Subcutaneous abdominal adipose tissue (tissue), 5 donors: ENCODE results near the gene CBR1.

Source experiments
- H3K27ac ChIP-seq: one replicate; pipeline ENCODE4 v1.7.0; 2013; ENCODE audit warnings: low read depth, mild to moderate bottlenecking, inconsistent platforms, low read length, moderate library complexity
- H3K27me3 ChIP-seq, 5 donors: one replicate each; pipeline ENCODE4 v1.7.0; 2013; ENCODE audit warnings: low read length in 5 of 5, inconsistent platforms in 1 of 5; ENCODE audit not compliant: control insufficient read depth in 5 of 5, insufficient read depth in 4 of 5
- H3K36me3 ChIP-seq, 5 donors: one replicate each; pipeline ENCODE4 v1.7.0; 2013; ENCODE audit warnings: low read length in 5 of 5; ENCODE audit not compliant: control insufficient read depth in 5 of 5, insufficient read depth in 5 of 5
- H3K4me1 ChIP-seq, 5 donors: one replicate each; pipeline ENCODE4 v1.7.0; 2013; ENCODE audit warnings: low read length in 5 of 5, mild to moderate bottlenecking in 3 of 5, moderate library complexity in 1 of 5; ENCODE audit not compliant: control insufficient read depth in 5 of 5, insufficient read depth in 5 of 5
- H3K4me3 ChIP-seq, 5 donors: one replicate each; pipeline ENCODE4 v1.7.0; 2013; ENCODE audit warnings: low read length in 5 of 5, low read depth in 1 of 5
- H3K9ac ChIP-seq, 5 donors: one replicate each; pipeline ENCODE4 v1.7.0; 2013; ENCODE audit warnings: low read length in 5 of 5, mild to moderate bottlenecking in 4 of 5, moderate library complexity in 3 of 5
- H3K9me3 ChIP-seq, 5 donors: one replicate each; pipeline ENCODE4 v1.7.0; 2013; ENCODE audit warnings: low read length in 5 of 5; ENCODE audit not compliant: control insufficient read depth in 5 of 5
- donor health status: healthy.
- donor health status: healthy.
- donor health status: healthy.
- donor health status: healthy.
- donor health status: healthy.

CBR1 gene

GRCh38 chr21:36109868-36110267, 40.0 kb downstream of the CBR1 start:
- Histone ChIP-seq H3K9me3 (no peaks in the 10 kb centered on the region), H3K9ac (no peak overlapping the region), H3K4me1 (peaks cover 0 to 19% (median 13%) of the 10 kb centered on the region in 5 donors), H3K27me3 (peaks cover 0 to 9% (median 5%) of the 10 kb centered on the region in 5 donors), H3K4me3 (no peak overlapping the region), H3K27ac (no peak overlapping the region), H3K36me3 (no peaks in the 10 kb centered on the region)

DNA sequence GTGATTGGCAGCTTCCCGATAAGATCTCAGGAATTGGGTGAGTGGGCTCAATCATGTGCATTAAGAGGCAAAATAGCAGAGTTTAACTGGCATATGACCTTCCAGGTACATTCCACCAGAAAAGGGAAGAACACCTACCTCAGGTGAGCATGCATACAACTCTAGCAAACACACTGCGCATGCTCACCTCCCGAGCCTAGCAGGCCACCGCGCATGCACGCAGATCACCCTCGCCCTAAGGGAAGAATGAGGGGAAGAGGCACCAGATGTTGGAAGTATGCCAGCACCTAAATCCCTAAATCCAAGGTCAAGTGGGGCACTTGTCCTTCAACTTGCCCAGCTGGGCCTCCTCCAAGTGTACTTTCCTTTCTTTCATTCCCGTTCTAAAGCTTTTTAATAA, 41.4 kb downstream of the CBR1 start:
- no peak overlapping the region for H3K27ac ChIP-seq
- H3K4me3 ChIP-seq = no peak overlapping the region
- H3K9me3 ChIP-seq = no peaks in the 10 kb centered on the region
- no peaks in the 10 kb centered on the region for H3K36me3 ChIP-seq
- H3K9ac ChIP-seq = no peak overlapping the region
- peaks cover 0 to 4% (median 0%) of the 10 kb centered on the region in 5 donors for H3K27me3 ChIP-seq
- H3K4me1 ChIP-seq = peaks cover 0 to 16% (median 11%) of the 10 kb centered on the region in 5 donors

DNA sequence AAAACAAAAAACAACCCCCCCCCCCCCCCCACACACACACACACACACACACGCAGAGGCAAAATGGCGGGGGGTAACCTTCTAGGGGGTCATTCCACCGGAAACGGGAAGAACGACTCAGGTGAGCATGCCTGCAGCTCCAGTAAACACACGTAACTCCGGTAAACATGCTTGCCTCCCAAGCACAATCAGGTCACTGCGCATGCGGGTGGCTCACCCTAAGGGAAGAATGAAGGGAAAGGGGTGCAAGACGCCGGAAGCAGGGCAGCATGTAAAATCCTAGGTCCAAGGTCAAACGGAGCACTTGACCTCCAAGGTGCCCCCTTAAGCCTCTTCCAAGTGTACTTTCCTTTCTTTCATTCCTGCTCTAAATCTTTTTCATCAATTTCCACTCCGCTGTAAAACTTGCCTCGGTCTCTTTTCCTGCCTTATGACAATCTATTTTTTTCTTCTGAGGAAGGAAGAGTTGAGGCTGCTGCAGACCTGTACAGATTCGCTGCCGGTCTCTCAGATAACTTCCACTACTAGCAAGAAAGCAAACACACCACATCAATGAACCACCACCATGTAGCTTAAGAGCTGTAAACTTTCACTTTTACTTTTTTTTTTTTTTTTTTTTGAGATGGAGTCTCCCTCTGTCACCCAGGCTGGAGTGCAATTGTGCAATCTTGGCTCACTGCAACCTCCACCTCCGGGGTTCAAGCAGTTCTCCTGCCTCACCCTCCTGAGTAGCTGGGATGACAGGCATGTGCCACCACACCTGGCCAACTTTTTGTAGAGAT, 44.0 kb downstream of the CBR1 start:
- peaks cover 0 to 16% (median 11%) of the 10 kb centered on the region in 5 donors for H3K4me1 ChIP-seq
- H3K4me3 ChIP-seq = peak overlapping the region in 1 of 5 donors; percentile 78
- no peaks in the 10 kb centered on the region for H3K36me3 ChIP-seq
- no peak overlapping the region for H3K9ac ChIP-seq
- H3K9me3 ChIP-seq = no peaks in the 10 kb centered on the region
- no peaks in the 10 kb centered on the region for H3K27me3 ChIP-seq
- no peak overlapping the region for H3K27ac ChIP-seq

DNA sequence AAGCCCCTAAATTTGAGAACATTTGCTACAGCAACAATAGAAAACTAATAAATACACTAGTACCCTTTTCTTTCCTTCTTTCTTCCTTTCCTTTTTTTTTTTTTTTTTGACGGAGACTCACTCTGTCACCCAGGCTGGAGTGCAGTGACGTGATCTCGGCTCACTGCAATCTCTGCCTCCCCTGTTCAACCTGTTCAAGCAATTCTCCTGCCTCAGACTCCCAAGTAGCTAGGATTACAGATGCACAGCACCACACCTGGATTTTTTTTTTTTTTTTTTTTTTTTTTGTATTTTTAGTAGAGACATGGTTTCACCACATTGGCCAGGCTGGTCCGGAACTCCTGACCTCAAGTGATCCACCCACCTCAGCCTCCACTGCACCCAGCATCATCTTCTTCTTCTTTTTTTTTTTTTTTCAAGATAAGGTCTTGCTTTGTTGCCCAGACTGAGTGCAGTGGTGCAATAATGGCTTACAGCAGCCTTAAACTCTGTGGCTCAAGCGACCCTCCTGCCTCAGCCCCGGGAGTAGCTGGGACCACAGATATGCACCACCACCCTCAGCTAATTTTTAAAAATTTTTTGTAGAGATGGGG, 45.4 kb downstream of the CBR1 start:
- H3K4me3 ChIP-seq = no peak overlapping the region
- no peak overlapping the region for H3K27ac ChIP-seq
- H3K36me3 ChIP-seq = no peaks in the 10 kb centered on the region
- no peak overlapping the region for H3K9ac ChIP-seq
- no peaks in the 10 kb centered on the region for H3K9me3 ChIP-seq
- peaks cover under 1 to 20% (median 13%) of the 10 kb centered on the region in 5 donors for H3K4me1 ChIP-seq
- no peaks in the 10 kb centered on the region for H3K27me3 ChIP-seq

- Histone ChIP-seq H3K36me3 (no peaks in the 10 kb centered on the region), H3K4me3 (no peak overlapping the region), H3K9me3 (no peaks in the 10 kb centered on the region), H3K27ac (no peak overlapping the region), H3K4me1 (peaks cover 3 to 27% (median 18%) of the 10 kb centered on the region in 5 donors), H3K27me3 (no peaks in the 10 kb centered on the region), H3K9ac (no peak overlapping the region)
These were observed 47.5 kb downstream of the CBR1 start for GRCh38 chr21:36117286-36117741.

- H3K36me3 ChIP-seq = no peaks in the 10 kb centered on the region
- no peak overlapping the region for H3K4me3 ChIP-seq
- H3K27me3 ChIP-seq = no peaks in the 10 kb centered on the region
- H3K4me1 ChIP-seq = peaks cover 3 to 16% (median 7%) of the 10 kb centered on the region in 5 donors
- no peak overlapping the region for H3K9ac ChIP-seq
- peak overlapping the region; percentile 60 for H3K27ac ChIP-seq
- no peaks in the 10 kb centered on the region for H3K9me3 ChIP-seq
These were observed 50.6 kb downstream of the CBR1 start for GRCh38 chr21:36120304-36120888.
